CD14-positive monocyte (primary cell): Measurements from ENCODE around the gene MACO1. TPM values are rescaled to one million over a fixed set of nuclear protein-coding genes. Genes with fewer than 3 reads are reported as not detected.
A peak's percentile ranks its signal among the peaks of the same experiment; 100 is the strongest.

Experiments used
- DNase-seq, 3 donors: peaks; one replicate each; pipeline ENCODE4 v3.0.0-alpha.2; 2011 to 2022
- H2AFZ ChIP-seq: 2 replicates; pipeline ENCODE4 v1.6.0; 2012; ENCODE audit warnings: mild to moderate bottlenecking, low read depth, low read length, inconsistent platforms; ENCODE audit not compliant: insufficient read depth, poor library complexity, severe bottlenecking
- H3K27ac ChIP-seq, 2 donors: 1 replicate in 1 of 2; 2 replicates in 1 of 2; pipeline ENCODE4 v1.5.1; 2012 to 2013; ENCODE audit warnings: low read length in 2 of 2, control low read depth in 1 of 2, inconsistent platforms in 1 of 2, low read depth in 1 of 2, mild to moderate bottlenecking in 1 of 2
- H3K27me3 ChIP-seq, 2 donors: one replicate each; pipeline versions ENCODE4 v1.6.0 to v1.6.1; 2011 to 2013; ENCODE audit warnings: low read length in 2 of 2; ENCODE audit not compliant: control insufficient read depth in 2 of 2, insufficient read depth in 2 of 2
- H3K36me3 ChIP-seq, 2 donors: replicated peaks in 1 of 2; 1 replicate in 1 of 2; 2 replicates in 1 of 2; pipeline versions ENCODE4 v1.5.1 to v1.6.1; 2012 to 2013; ENCODE audit warnings: low read length in 2 of 2, control low read depth in 1 of 2, inconsistent platforms in 1 of 2, mild to moderate bottlenecking in 1 of 2; ENCODE audit not compliant: insufficient read depth in 2 of 2, control insufficient read depth in 1 of 2
- H3K4me1 ChIP-seq, 2 donors: 1 replicate in 1 of 2; 2 replicates in 1 of 2; pipeline versions ENCODE4 v1.5.1 to v1.6.1; 2012 to 2013; ENCODE audit warnings: low read length in 2 of 2, control low read depth in 1 of 2, inconsistent platforms in 1 of 2, mild to moderate bottlenecking in 1 of 2, moderate library complexity in 1 of 2; ENCODE audit not compliant: insufficient read depth in 2 of 2, control insufficient read depth in 1 of 2
- H3K4me2 ChIP-seq: replicated peaks from 2 replicates; pipeline ENCODE3; 2012; ENCODE audit warnings: low read length, moderate library complexity, mild to moderate bottlenecking; ENCODE audit not compliant: poor library complexity, severe bottlenecking; ENCODE audit errors: extremely low read depth
- H3K4me3 ChIP-seq, 3 experiments: fragments of 200-600 bp in 1 of 3; sonication (generic) in 1 of 3; replicated peaks in 1 of 3; 1 replicate in 2 of 3; 2 replicates in 1 of 3; pipeline ENCODE4 v1.5.1; 2011 to 2013; ENCODE audit warnings: low read length in 3 of 3, mild to moderate bottlenecking in 3 of 3, control low read depth in 2 of 3, low read depth in 2 of 3, inconsistent platforms in 1 of 3, moderate library complexity in 1 of 3
- H3K79me2 ChIP-seq: 2 replicates; pipeline ENCODE4 v1.6.0; 2012; ENCODE audit warnings: mild to moderate bottlenecking, control low read depth, inconsistent platforms, low read length, moderate library complexity; ENCODE audit not compliant: insufficient read depth
- H3K9ac ChIP-seq: 2 replicates; pipeline ENCODE4 v1.6.0; 2017; ENCODE audit warnings: low read length, mild to moderate bottlenecking; ENCODE audit not compliant: insufficient read depth, poor library complexity, severe bottlenecking
- H3K9me3 ChIP-seq, 2 donors: replicated peaks in 1 of 2; 1 replicate in 1 of 2; 2 replicates in 1 of 2; pipeline versions ENCODE4 v1.5.1 to v1.6.1; 2012 to 2013; ENCODE audit warnings: low read length in 2 of 2, control low read depth in 1 of 2; ENCODE audit not compliant: control insufficient read depth in 1 of 2, insufficient read depth in 1 of 2
- H4K20me1 ChIP-seq: 2 replicates; pipeline ENCODE4 v1.6.0; 2012; ENCODE audit warnings: mild to moderate bottlenecking, low read length, control low read depth, moderate library complexity; ENCODE audit not compliant: insufficient read depth
- H3K27ac Mint-ChIP-seq, 7 donors: one replicate each; pipeline ENCODE4 v1.8.0; 2020; ENCODE audit warnings: mild to moderate bottlenecking in 7 of 7, mixed read lengths in 7 of 7, moderate library complexity in 6 of 7, inconsistent platforms in 2 of 7
- H3K27me3 Mint-ChIP-seq, 3 donors: one replicate each; pipeline ENCODE4 v1.8.0; 2021 to 2022; ENCODE audit warnings: low read depth in 3 of 3, mild to moderate bottlenecking in 3 of 3, mixed read lengths in 3 of 3, moderate library complexity in 3 of 3, inconsistent platforms in 1 of 3
- H3K36me3 Mint-ChIP-seq, 2 donors: one replicate each; pipeline ENCODE4 v1.8.0; 2020; ENCODE audit warnings: mixed read lengths in 2 of 2, inconsistent platforms in 1 of 2, mild to moderate bottlenecking in 1 of 2
- H3K4me1 Mint-ChIP-seq: one replicate; pipeline ENCODE4 v1.8.0; 2020; ENCODE audit warnings: mild to moderate bottlenecking, mixed read lengths
- H3K4me3 Mint-ChIP-seq, 2 donors: one replicate each; pipeline ENCODE4 v1.8.0; 2020; ENCODE audit warnings: mild to moderate bottlenecking in 2 of 2, mixed read lengths in 2 of 2, moderate library complexity in 1 of 2
- H3K9me3 Mint-ChIP-seq, 7 donors: one replicate each; pipeline ENCODE4 v1.8.0; 2020 to 2022; ENCODE audit warnings: mixed read lengths in 7 of 7, mild to moderate bottlenecking in 6 of 7, moderate library complexity in 6 of 7, inconsistent platforms in 2 of 7
- CTCF ChIP-seq: fragments of 200-600 bp; IDR thresholded peaks from one replicate; pipeline ENCODE4 v1.8.0; 2022; ENCODE audit warnings: antibody characterized with exemption, mild to moderate bottlenecking
- WGBS: methylation state at CpG from one replicate; pipeline ENCODE4 v1.1.5; 2013; ENCODE audit warnings: missing lambda C conversion rate; ENCODE audit not compliant: insufficient coverage; 5-methylcytosine and 5-hydroxymethylcytosine counted together
- intact Hi-C, 2 donors: fragments of 100-400 bp; cut with micrococcal nuclease; formaldehyde crosslinking; loops; one replicate each; pipeline versions ENCODE4 v1.15.0 to v1.15.1; 2023
- polyA plus RNA-seq, 3 donors: library from polyadenylated mRNA; depleted of rRNA in 1 of 3; unstranded in 2 of 3; stranded (reverse) in 1 of 3; fragments of 300-500 nt in 2 of 3; fragments of >200 nt in 1 of 3; fragmentation: Illumina TruSeq in 2 of 3; gene quantifications; 1 replicate in 2 of 3; 2 replicates in 1 of 3; pipeline ENCODE4 v1.2.3, GENCODE V29; 2012 to 2021

MACO1 gene
- polyA plus RNA-seq, 3 donors: 2.6 to 4.1 (median 3.9) TPM

- no peaks in the 10 kb centered on the region for H4K20me1 ChIP-seq
- H3K27ac ChIP-seq: no peak overlapping the region
- no peaks in the 10 kb centered on the region for H3K4me1 ChIP-seq
- intact Hi-C loops: loop anchor here in 1 of 2 donors (10.0 kb wide), 1 partner anchor 245 kb away; no protein-coding TSS in a partner anchor
- Mint-ChIP-seq H3K36me3 (no peaks in the 10 kb centered on the region), H3K4me3 (no peak overlapping the region), H3K4me1 (no peaks in the 10 kb centered on the region), H3K27me3 (peaks cover 0 to 3% (median 2%) of the 10 kb centered on the region in 3 donors), H3K27ac (no peak overlapping the region), H3K9me3 (peaks cover 1 to 7% (median 4%) of the 10 kb centered on the region in 7 donors)
- no peaks in the 10 kb centered on the region for H3K27me3 ChIP-seq
- no peak overlapping the region for H3K9ac ChIP-seq
- peaks cover 0 to 4% of the 10 kb centered on the region in 2 donors for H3K9me3 ChIP-seq
- no peak overlapping the region for H2AFZ ChIP-seq
- no peak for TF ChIP-seq CTCF
- no peaks in the 10 kb centered on the region for H3K79me2 ChIP-seq
- H3K4me2 ChIP-seq: no peak overlapping the region
- 84% methylated on average over 6 of the region's 18 CpGs for WGBS
- no peak overlapping the region for H3K4me3 ChIP-seq
- H3K36me3 ChIP-seq: no peaks in the 10 kb centered on the region
- DNase-seq: no peak
These were observed 99.0 kb downstream of the MACO1 start for GRCh38 chr1:25529518-25530185.

GRCh38 chr1:25530186-25531081 lies 99.7 kb downstream of the MACO1 start:
- WGBS: 95% methylated on average over 15 of the region's 22 CpGs
- no peak overlapping the region for H3K4me3 ChIP-seq
- H3K27ac ChIP-seq: no peak overlapping the region
- intact Hi-C loops: no loop called here
- Mint-ChIP-seq H3K27ac (peak overlapping the region in 2 of 7 donors; percentile 65 to 70), H3K4me3 (no peak overlapping the region), H3K27me3 (peaks cover 0 to 3% (median 0%) of the 10 kb centered on the region in 3 donors), H3K36me3 (no peaks in the 10 kb centered on the region), H3K4me1 (no peaks in the 10 kb centered on the region), H3K9me3 (peaks cover 0 to 2% (median 1%) of the 10 kb centered on the region in 7 donors)
- DNase-seq: no peak
- no peaks in the 10 kb centered on the region for H3K4me1 ChIP-seq
- TF ChIP-seq CTCF: no peak
- no peak overlapping the region for H3K9ac ChIP-seq
- no peak overlapping the region for H3K4me2 ChIP-seq
- H3K27me3 ChIP-seq: no peaks in the 10 kb centered on the region
- no peaks in the 10 kb centered on the region for H3K36me3 ChIP-seq
- H2AFZ ChIP-seq: no peak overlapping the region
- H3K9me3 ChIP-seq: peaks cover 0 to under 1% of the 10 kb centered on the region in 2 donors
- H4K20me1 ChIP-seq: no peaks in the 10 kb centered on the region
- no peaks in the 10 kb centered on the region for H3K79me2 ChIP-seq
